Naive B cell (primary cell): ENCODE data around the gene TGFB1. TPM values are rescaled to one million over a fixed set of nuclear protein-coding genes. Genes with fewer than 3 reads are reported as not detected.
A peak's percentile ranks its signal among the peaks of the same experiment; 100 is the strongest.
"Not testable (repeated sequence)": the region's sequence is repeated elsewhere in the genome, so short reads cannot be mapped to it uniquely, and the experiment has no call there.

Experiments
- ATAC-seq, 2 donors: fragments of 150-1000 bp; cut with Tn5 transposase; 2 replicates each; pipeline ENCODE4 v1.10.0; 2021; ENCODE audit warnings: low read depth in 2 of 2, mild to moderate bottlenecking in 2 of 2, moderate library complexity in 2 of 2
- DNase-seq: peaks from one replicate; pipeline ENCODE4 v3.0.0; 2022
- H3K27ac Mint-ChIP-seq, 6 donors: one replicate each; pipeline ENCODE4 v1.8.0; 2020 to 2022; ENCODE audit warnings: mild to moderate bottlenecking in 6 of 6, mixed read lengths in 6 of 6, moderate library complexity in 5 of 6, inconsistent platforms in 2 of 6
- H3K27me3 Mint-ChIP-seq, 3 donors: one replicate each; pipeline ENCODE4 v1.8.0; 2021 to 2022; ENCODE audit warnings: mixed read lengths in 3 of 3, mild to moderate bottlenecking in 1 of 3
- H3K36me3 Mint-ChIP-seq, 2 donors: one replicate each; pipeline ENCODE4 v1.8.0; 2020 to 2022; ENCODE audit warnings: mixed read lengths in 2 of 2, inconsistent platforms in 1 of 2, mild to moderate bottlenecking in 1 of 2
- H3K4me1 Mint-ChIP-seq, 3 donors: one replicate each; pipeline ENCODE4 v1.8.0; 2020 to 2022; ENCODE audit warnings: mixed read lengths in 3 of 3, inconsistent platforms in 1 of 3, mild to moderate bottlenecking in 1 of 3, moderate library complexity in 1 of 3
- H3K4me3 Mint-ChIP-seq, 8 donors: one replicate each; pipeline ENCODE4 v1.8.0; 2020 to 2022; ENCODE audit warnings: mild to moderate bottlenecking in 8 of 8, mixed read lengths in 8 of 8, moderate library complexity in 8 of 8, inconsistent platforms in 2 of 8
- H3K9me3 Mint-ChIP-seq, 7 donors: one replicate each; pipeline ENCODE4 v1.8.0; 2020 to 2022; ENCODE audit warnings: mixed read lengths in 7 of 7, mild to moderate bottlenecking in 5 of 7, inconsistent platforms in 2 of 7, moderate library complexity in 1 of 7
- polyA plus RNA-seq, 6 donors: library from polyadenylated mRNA; unstranded; fragments of 300-500 nt; fragmentation: Illumina TruSeq; gene quantifications; one replicate each; pipeline ENCODE4 v1.2.3, GENCODE V29; 2021; ENCODE audit warnings: low read depth in 6 of 6

The TGFB1 gene
- polyA plus RNA-seq, 6 donors from 2014 or later, result 20.1 to 61.9 (median 35.4) TPM

DNA sequence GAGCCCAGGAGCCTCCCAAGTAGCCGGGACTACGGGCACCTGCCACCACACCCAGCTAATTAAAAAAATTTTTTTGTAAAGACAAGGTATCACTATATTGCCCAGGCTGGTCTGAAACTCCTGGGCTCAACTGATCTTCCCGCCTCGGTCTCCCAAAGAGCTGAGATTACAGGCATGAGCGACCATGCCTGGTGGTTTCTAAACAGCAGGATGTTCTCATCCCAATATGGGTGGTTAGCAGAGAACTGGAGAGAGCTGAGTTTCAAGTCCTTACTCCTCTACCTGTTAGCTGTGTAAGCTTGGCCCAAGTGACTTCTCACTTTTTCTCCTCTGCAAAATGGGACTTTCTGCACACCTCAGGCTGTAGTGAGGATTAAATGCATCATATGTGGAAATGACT is 30.6 kb upstream of the TGFB1 start:
- H3K36me3 Mint-ChIP-seq, result no peaks in the 10 kb centered on the region
- no peak for DNase-seq
- no peak overlapping the region for H3K27ac Mint-ChIP-seq
- H3K9me3 Mint-ChIP-seq, result no peaks in the 10 kb centered on the region
- no peaks in the 10 kb centered on the region for H3K27me3 Mint-ChIP-seq
- H3K4me1 Mint-ChIP-seq, result peaks cover 0 to 4% (median 0%) of the 10 kb centered on the region in 3 donors
- no peak for ATAC-seq
- H3K4me3 Mint-ChIP-seq, result no peak overlapping the region

DNA sequence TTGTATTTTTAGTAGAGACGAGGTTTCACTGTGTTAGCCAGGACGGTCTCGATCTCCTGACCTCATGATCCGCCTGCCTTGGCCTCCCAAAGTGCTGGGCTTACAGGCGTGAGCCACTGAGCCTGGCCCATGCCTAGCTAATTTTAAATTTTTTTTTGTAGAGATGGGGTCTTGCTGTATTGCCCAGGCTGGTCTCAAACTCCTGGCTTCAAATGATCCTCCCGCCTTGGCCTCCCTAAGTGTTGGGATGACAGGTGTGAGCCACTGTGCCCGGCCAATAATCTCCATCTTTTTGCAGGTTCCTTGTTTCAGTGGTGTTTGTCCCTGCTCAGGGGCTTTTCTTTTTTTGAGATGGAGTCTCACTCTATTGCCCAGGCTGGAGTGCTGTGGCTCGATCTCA is 27.8 kb upstream of the TGFB1 start:
- H3K4me1 Mint-ChIP-seq, result peaks cover 16 to 25% (median 19%) of the 10 kb centered on the region in 3 donors
- H3K9me3 Mint-ChIP-seq, ATAC-seq, DNase-seq, H3K27ac Mint-ChIP-seq, H3K4me3 Mint-ChIP-seq, H3K36me3 Mint-ChIP-seq, H3K27me3 Mint-ChIP-seq: not testable (repeated sequence)

DNA sequence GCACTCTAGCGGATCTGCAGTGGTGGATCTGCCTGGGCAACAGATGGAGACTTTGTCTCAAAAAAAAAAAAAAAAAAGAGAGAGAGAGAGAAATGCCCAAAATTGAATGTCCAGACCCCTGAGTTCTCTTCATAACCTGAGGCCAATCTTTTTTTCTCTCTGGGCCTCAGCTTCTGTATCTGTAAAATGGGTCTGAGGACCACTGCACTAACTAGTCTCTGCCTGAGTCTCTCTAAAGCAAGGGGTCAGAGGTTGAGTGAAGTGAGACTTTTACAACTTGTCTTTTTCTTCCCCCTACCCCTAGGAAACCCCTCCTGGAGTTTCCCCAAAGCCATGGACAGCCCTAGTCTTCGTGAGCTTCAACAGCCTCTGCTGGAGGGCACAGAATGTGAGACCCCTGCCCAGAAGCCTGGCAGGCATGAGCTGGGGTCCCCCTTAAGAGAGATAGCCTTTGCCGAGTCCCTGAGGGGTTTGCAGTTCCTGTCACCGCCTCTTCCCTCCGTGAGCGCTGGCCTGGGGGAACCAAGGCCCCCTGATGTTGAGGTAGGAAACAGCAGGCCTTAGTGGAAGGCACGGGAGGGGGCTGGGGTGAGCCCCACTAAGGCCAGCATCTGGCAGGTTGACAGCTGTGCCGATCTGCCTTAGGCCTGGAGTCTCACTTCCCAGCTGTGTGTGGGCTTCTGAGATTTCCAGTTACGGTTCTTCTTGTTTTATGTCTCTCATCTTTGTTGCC is 24.4 kb upstream of the TGFB1 start:
- no peaks in the 10 kb centered on the region for H3K36me3 Mint-ChIP-seq
- no peaks in the 10 kb centered on the region for H3K27me3 Mint-ChIP-seq
- peak; percentile 29 for DNase-seq
- H3K4me3 Mint-ChIP-seq, result peak overlapping the region in 6 of 8 donors; percentile 12 to 73 (median 48)
- H3K4me1 Mint-ChIP-seq, result peaks cover 22 to 30% (median 25%) of the 10 kb centered on the region in 3 donors
- H3K27ac Mint-ChIP-seq, result peak overlapping the region in 5 of 6 donors; percentile 16 to 95 (median 80)
- peak; percentile 86 to 92 for ATAC-seq
- no peaks in the 10 kb centered on the region for H3K9me3 Mint-ChIP-seq

DNA sequence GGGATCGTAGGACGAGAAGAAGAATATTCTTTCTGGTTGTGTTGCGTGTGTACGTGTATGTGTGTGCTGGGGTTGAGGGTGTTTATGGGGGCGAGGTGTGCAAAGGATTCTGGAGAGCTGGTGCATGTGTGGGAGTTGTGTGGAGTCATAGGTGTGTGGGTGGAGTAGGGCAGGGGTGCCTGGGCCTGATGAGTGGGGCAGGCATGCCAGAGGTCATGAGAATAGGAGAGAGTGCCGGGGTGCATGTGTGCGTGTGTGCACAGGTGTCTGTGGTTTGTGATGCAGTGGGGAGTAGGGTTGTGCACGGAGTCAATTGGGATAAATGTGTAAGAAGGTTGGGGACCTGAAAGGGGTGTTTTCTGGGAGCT is 23.3 kb upstream of the TGFB1 start:
- peak overlapping the region in 2 of 6 donors; percentile 29 to 94 for H3K27ac Mint-ChIP-seq
- H3K9me3 Mint-ChIP-seq, result no peaks in the 10 kb centered on the region
- H3K36me3 Mint-ChIP-seq, result no peaks in the 10 kb centered on the region
- no peaks in the 10 kb centered on the region for H3K27me3 Mint-ChIP-seq
- no peak for ATAC-seq
- no peak for DNase-seq
- H3K4me3 Mint-ChIP-seq, result peak overlapping the region; percentile 54 to 93 (median 80)
- peaks cover 22 to 30% (median 25%) of the 10 kb centered on the region in 3 donors for H3K4me1 Mint-ChIP-seq

DNA sequence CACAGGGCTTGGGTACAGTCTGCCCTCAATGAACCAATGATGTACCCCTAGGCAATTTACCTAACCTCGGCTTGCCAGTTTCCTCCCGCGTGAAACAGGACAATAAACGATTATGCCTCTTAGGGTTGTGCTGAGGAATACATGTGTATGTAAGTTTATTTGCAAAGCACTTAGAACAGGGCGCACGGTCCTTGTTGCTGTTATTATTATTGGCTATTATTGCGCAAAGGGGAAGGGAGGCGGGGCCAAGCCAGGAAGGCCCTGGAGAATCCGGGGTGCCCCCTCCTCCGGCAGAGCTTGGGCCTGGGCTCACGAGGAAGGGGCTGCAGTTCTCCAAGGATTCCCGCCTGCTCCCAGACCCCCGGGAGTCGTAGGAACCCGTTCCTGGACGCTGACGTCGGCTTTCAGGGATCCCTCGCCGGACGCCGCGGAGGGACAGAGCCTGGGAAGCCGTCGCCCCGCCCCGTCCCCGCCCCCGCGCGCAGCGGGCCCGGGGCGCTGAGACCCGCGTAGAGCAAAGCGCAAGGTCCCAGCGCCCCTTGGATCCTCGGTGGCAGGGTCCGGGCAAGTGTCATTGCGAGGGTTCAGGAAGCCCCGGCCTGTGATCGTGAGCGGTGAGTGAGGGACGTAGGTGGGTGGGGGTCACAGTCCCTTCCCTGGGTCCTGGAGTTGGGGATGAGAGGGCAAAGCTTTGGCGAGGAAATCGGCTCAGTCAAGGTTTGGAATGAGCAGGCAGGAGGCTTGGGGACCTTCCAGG is 22.7 kb upstream of the TGFB1 start, which contains the start of gene TMEM91:
Gene TMEM91, plus strand, starts transcription at position 293 of the 757 bp plus-strand sequence. CDS start 1,777 bp downstream, outside the sequence.
- ATAC-seq, result peak in 1 of 2 donors; percentile 37
- peak within 1 kb of the TSS in 5 of 6 donors; percentile 59 to 94 (median 75) for H3K27ac Mint-ChIP-seq
- H3K4me1 Mint-ChIP-seq, result peaks cover 22 to 31% (median 27%) of the 10 kb centered on the region in 3 donors
- peak within 1 kb of the TSS; percentile 63 to 93 (median 82) for H3K4me3 Mint-ChIP-seq
- H3K9me3 Mint-ChIP-seq, result no peaks in the 10 kb centered on the region
- no peaks in the 10 kb centered on the region for H3K27me3 Mint-ChIP-seq
- H3K36me3 Mint-ChIP-seq, result no peaks in the 10 kb centered on the region
- DNase-seq, result no peak

DNA sequence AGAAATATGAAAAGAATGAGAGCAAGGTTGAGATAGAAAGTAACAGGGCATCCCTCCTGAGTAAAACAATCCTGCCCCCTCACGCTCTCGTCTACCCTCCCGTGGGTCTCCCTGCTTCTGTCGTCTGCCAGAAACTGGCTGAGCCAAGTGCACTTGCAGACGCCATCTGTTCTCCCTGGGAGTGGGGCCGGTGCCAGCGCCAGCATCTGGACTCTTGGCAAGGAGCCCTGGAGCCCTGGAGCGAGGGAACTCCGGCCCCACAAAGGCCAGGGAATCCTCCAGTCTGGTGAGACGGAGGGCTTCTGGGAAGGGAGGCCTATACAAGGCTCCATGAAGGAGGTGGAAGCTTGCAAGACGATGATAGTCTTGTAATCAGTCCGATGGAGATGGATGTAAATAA is 20.3 kb upstream of the TGFB1 start:
- H3K9me3 Mint-ChIP-seq, result no peaks in the 10 kb centered on the region
- DNase-seq, result no peak
- no peak overlapping the region for H3K4me3 Mint-ChIP-seq
- no peaks in the 10 kb centered on the region for H3K36me3 Mint-ChIP-seq
- ATAC-seq, result no peak
- H3K27ac Mint-ChIP-seq, result no peak overlapping the region
- peaks cover 22 to 31% (median 29%) of the 10 kb centered on the region in 3 donors for H3K4me1 Mint-ChIP-seq
- no peaks in the 10 kb centered on the region for H3K27me3 Mint-ChIP-seq

DNA sequence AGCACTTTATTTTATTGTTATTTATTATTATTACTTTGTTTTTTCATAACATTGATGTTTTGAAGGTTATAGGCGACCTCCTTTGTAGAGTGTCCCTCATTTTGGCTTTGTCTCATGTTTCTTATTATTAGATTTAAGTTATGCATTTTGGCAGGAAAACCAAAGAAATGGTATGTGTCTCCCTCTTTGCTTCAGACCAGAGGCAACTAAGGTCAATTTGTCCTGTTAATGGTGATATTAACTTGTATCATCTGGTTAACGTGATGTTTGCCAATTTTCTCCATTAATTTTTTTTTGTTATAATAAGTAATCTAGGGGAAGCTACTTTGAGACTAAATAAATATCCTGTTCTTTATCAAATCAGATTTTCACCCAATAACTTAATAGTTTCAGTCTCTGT is 18.8 kb upstream of the TGFB1 start:
- DNase-seq (no peak), ATAC-seq (no peak)
- Mint-ChIP-seq H3K4me3 (no peak overlapping the region), H3K27me3 (no peaks in the 10 kb centered on the region), H3K27ac (no peak overlapping the region), H3K4me1 (peaks cover 14 to 24% (median 21%) of the 10 kb centered on the region in 3 donors), H3K36me3 (no peaks in the 10 kb centered on the region), H3K9me3 (no peaks in the 10 kb centered on the region)

DNA sequence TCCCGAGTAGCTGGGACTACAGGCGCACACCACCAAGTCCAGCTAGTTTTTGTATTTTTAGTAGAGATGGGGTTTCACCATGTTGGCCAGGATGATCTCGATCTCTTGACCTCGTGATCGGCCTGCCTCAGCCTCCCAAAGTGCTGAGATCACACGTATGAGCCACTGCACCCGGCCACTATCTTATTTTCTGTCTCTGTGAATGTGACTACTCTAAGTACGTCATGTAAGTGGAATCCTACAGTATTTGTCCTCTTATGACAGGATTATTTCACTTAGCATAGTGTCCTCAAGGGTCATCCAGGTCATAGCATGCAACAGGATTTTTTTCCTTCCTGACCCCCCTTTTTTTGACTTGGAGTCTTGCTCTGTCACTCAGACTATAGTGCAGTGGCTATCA is 17.8 kb upstream of the TGFB1 start:
- no peak for DNase-seq
- H3K27ac Mint-ChIP-seq, result no peak overlapping the region
- no peak for ATAC-seq
- H3K4me1 Mint-ChIP-seq, result peaks cover 5 to 15% (median 12%) of the 10 kb centered on the region in 3 donors
- H3K4me3 Mint-ChIP-seq, result no peak overlapping the region
- no peaks in the 10 kb centered on the region for H3K27me3 Mint-ChIP-seq
- no peaks in the 10 kb centered on the region for H3K9me3 Mint-ChIP-seq
- H3K36me3 Mint-ChIP-seq, result no peaks in the 10 kb centered on the region

DNA sequence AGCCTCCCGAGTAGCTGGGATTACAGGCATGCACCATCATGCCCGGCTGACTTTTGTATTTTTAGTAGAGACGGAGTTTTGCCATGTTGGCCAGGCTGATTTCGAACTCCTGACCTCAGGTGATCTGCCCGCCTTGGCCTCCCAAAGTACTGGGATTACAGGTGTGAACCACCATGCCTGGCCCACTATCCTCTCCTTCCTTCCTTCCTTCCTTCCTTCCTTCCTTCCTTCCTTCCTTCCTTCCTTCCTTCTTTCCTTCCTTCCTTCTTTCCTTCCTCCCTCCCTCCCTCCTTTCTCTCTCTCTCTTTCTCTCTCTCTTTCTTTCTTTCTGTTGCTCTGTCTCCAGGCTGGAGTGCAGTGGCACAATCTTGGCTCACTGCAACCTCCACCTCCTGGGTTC is 17.4 kb upstream of the TGFB1 start:
- ATAC-seq, DNase-seq, H3K9me3 Mint-ChIP-seq, H3K36me3 Mint-ChIP-seq, H3K27me3 Mint-ChIP-seq, H3K27ac Mint-ChIP-seq, H3K4me3 Mint-ChIP-seq: not testable (repeated sequence)
- H3K4me1 Mint-ChIP-seq, result peaks cover 6 to 14% (median 14%) of the 10 kb centered on the region in 3 donors

DNA sequence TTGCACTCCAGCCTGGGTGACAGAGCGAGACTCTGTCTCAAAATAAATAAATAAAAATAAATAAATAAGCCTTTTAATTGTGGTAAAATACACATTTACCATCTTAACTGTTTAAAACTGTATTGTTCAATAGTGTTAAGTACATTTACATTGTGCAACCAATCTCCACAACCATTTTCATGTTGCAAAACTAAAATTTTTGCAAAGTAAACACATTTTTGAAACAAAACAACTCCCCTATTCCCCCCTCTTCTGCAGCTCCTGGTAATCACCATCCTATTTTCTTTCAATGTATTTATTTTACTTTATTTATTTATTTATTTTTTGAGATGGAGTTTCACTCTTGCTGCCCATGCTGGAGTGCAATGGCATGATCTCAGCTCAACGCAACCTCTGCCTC is 16.0 kb upstream of the TGFB1 start:
- no peaks in the 10 kb centered on the region for H3K9me3 Mint-ChIP-seq
- H3K27me3 Mint-ChIP-seq, result no peaks in the 10 kb centered on the region
- H3K27ac Mint-ChIP-seq, result no peak overlapping the region
- H3K4me1 Mint-ChIP-seq, result peaks cover 4 to 16% (median 11%) of the 10 kb centered on the region in 3 donors
- H3K36me3 Mint-ChIP-seq, result no peaks in the 10 kb centered on the region
- ATAC-seq, result no peak
- no peak overlapping the region for H3K4me3 Mint-ChIP-seq
- no peak for DNase-seq

DNA sequence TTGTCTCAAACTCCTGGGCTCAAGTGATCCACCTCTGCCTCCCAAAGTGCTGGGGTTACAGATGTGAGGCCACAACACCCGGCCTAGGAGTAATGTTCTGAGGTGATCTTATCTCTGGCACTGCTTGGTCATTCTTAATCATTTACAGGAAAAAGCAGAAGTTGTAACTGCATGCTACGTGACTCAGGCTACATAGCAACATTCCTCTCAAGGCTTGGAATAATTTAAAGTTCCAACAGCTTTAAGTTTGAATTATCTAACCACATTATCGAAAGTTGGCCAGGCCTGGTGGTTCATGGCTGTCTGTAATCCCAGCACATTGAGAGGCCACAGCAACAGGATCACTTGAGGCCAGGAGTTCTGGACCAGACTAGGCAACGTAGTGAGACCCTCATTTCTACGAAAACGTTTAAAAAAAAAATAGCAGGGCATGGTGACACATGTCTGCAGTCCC is 14.2 kb upstream of the TGFB1 start:
- no peaks in the 10 kb centered on the region for H3K9me3 Mint-ChIP-seq
- peak overlapping the region in 1 of 6 donors; percentile 58 for H3K27ac Mint-ChIP-seq
- peak overlapping the region in 1 of 8 donors; percentile 41 for H3K4me3 Mint-ChIP-seq

DNA sequence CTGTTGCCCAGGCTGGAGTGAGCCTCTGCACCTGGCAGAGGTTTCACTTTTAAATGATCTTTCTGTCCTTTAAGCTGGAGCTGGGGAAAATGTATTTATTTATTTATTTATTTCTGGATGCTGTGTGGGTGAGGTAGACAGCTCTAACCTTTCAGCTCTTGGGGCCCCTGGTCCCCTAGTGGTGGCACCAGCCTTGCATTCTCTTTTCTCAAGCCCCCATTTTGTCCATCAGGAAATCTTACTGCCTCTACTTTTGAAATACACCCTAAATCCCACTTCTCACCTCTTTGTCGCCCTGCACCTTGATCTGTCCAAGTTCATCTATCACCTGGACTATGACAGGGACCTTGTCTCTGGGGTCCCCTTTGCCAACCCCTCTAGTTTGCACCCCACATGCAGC is 12.4 kb upstream of the TGFB1 start:
- Mint-ChIP-seq H3K4me3 (peak overlapping the region in 5 of 8 donors; percentile 1 to 94 (median 23)), H3K4me1 (peaks cover 12 to 36% (median 20%) of the 10 kb centered on the region in 3 donors), H3K27ac (peak overlapping the region in 2 of 6 donors; percentile 92 to 98), H3K9me3 (no peaks in the 10 kb centered on the region), H3K27me3 (no peaks in the 10 kb centered on the region), H3K36me3 (no peaks in the 10 kb centered on the region)
- DNase-seq, result no peak
- no peak for ATAC-seq

More for the DNA sequence above, 14.2 kb upstream of the TGFB1 start:
- no peak for DNase-seq
- Mint-ChIP-seq H3K4me1 (peaks cover 12 to 33% (median 25%) of the 10 kb centered on the region in 3 donors), H3K36me3 (no peaks in the 10 kb centered on the region), H3K27me3 (no peaks in the 10 kb centered on the region)
- no peak for ATAC-seq

DNA sequence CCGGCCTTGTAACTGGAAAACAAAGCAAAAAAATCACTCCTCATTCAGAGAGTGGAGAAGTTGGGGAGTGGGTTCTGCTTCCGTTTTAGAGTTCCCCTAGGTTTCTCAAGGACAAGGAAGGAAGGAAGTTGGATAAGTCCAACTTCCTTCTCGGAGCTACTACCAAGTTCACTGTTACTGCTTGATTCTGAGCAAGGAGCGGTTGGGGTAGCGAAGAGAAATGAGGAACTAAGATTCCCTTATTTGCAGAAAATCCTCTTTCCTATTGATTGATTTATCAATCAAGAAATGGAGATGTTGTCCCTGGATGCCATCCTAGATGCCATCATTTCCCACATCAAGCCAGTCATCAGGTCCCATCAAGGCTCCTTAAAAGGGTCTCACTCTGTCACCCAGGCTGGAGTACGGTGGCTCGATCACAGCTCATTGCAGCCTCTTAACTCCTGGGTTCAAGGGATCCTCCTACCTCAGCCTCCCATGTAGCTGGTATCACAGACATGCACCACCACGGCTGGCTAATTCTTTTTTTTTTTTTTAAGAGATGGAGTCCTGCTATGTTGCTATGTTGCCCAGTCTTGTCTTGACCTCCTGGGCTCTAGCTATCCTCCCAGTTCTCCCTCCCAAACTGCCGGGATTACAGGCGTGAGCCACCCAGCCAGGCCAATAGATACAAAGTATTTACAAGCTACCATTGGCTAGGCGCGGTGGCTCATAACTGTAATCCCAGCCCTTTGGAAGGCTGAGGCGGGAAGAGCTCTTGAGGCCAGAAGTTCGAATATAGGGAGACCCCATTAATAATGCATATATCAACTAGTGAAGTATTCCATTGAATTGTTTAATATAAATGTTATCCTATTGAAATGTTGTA is 11.0 kb upstream of the TGFB1 start:
- Mint-ChIP-seq H3K27ac (peak overlapping the region; percentile 98 to 100 (median 100)), H3K4me1 (peaks cover 16 to 36% (median 24%) of the 10 kb centered on the region in 3 donors), H3K36me3 (no peaks in the 10 kb centered on the region), H3K27me3 (no peaks in the 10 kb centered on the region), H3K9me3 (no peaks in the 10 kb centered on the region), H3K4me3 (peak overlapping the region; percentile 93 to 100 (median 97))
- no peak for ATAC-seq
- DNase-seq, result no peak
